Spleen (tissue), 7 donors: ENCODE results near the gene CDR2L.

ENCODE experiments used
- CTCF ChIP-seq, 11 experiments: fragments of 200-600 bp in 7 of 11; fragments of 450-650 bp in 4 of 11; sonication (generic) in 4 of 11; IDR thresholded peaks in 8 of 11; conservative IDR thresholded peaks in 3 of 11; 1 replicate in 7 of 11; 2 replicates in 4 of 11; pipeline versions ENCODE4 v1.4.0 to v1.8.0; 2016 to 2021; ENCODE audit warnings: antibody characterized with exemption in 11 of 11, inconsistent platforms in 4 of 11, mild to moderate bottlenecking in 1 of 11
- POLR2A ChIP-seq, 3 donors: fragments of 450-650 bp; IDR thresholded peaks; one replicate each; pipeline ENCODE4 v1.5.1; 2017; ENCODE audit warnings: antibody characterized with exemption in 3 of 3, mild to moderate bottlenecking in 1 of 3
- POLR2AphosphoS5 ChIP-seq, 3 donors: sonication (generic); formaldehyde crosslinking; IDR thresholded peaks; one replicate each; pipeline ENCODE4 v1.5.1; 2017; ENCODE audit warnings: antibody characterized with exemption in 3 of 3
- donor health status: DM: no; HTN: no; CAD: no; lungs with moderate emphysema.
- donor health status: DM: no; HTN: no; CAD: no.
- donor health status: DM: no; HTN: no; CAD: no.

GRCh38 chr17:74977802-74978201, 9.6 kb upstream of the CDR2L start:
- TF ChIP-seq CTCF (IDR thresholded peaks at IDR 0.05 in 8 of 11, conservative IDR thresholded peaks at IDR 0.05 in 3 of 11) (no peak), POLR2A (IDR thresholded peaks at IDR 0.05) (no peak), POLR2AphosphoS5 (IDR thresholded peaks at IDR 0.05) (no peak)
